ENCODE results near the gene QKI.

Gene QKI

GRCh38 chr6:163439997-163440396 is 25.5 kb downstream of the QKI start (continued):
- TF ChIP-seq ZBTB44 (tag by site-specific recombination; IDR thresholded peaks at IDR 0.05) (no peak), SP3 (tag by site-specific recombination; IDR thresholded peaks at IDR 0.05) (no peak), ZNF292 (tag by site-specific recombination; IDR thresholded peaks at IDR 0.05; ENCODE audit: borderline replicate concordance, low read depth) (no peak), ZNF354C (tag by site-specific recombination; IDR thresholded peaks at IDR 0.05; ENCODE audit: borderline replicate concordance, low read depth) (no peak), MYNN (tag by site-specific recombination; IDR thresholded peaks at IDR 0.05; ENCODE audit: borderline replicate concordance) (no peak), GLI4 (tag by site-specific recombination; IDR thresholded peaks at IDR 0.05) (no peak), ZNF391 (tag by site-specific recombination; IDR thresholded peaks at IDR 0.05; ENCODE audit: borderline replicate concordance, low read depth) (no peak), REPIN1 (tag by site-specific recombination; IDR thresholded peaks at IDR 0.05; ENCODE audit: low read depth) (no peak)

- ChIA-PET POLR2A (no interaction called here), CTCF (no interaction called here)
- no peak for TF ChIP-seq ZNF18 (tag by site-specific recombination; IDR thresholded peaks at IDR 0.05)
- TF ChIP-seq ZNF132 (tag by site-specific recombination; IDR thresholded peaks at IDR 0.05; ENCODE audit: borderline replicate concordance) = no peak
- TF ChIP-seq MYNN (tag by site-specific recombination; IDR thresholded peaks at IDR 0.05; ENCODE audit: borderline replicate concordance) = no peak
- no peak for TF ChIP-seq ZNF561 (tag by site-specific recombination; IDR thresholded peaks at IDR 0.05; ENCODE audit: borderline replicate concordance)
- no peak for TF ChIP-seq REPIN1 (tag by site-specific recombination; IDR thresholded peaks at IDR 0.05; ENCODE audit: low read depth)
- TF ChIP-seq ZBTB21 (tag by site-specific recombination; IDR thresholded peaks at IDR 0.05) = no peak
- TF ChIP-seq ZNF335 (tag by site-specific recombination; conservative IDR thresholded peaks at IDR 0.05) = no peak
- no peak for TF ChIP-seq ZNF677 (tag by site-specific recombination; IDR thresholded peaks at IDR 0.05)
- no peak for TF ChIP-seq ZNF280C (tag by site-specific recombination; IDR thresholded peaks at IDR 0.05)
- no peak for TF ChIP-seq ZNF302 (tag by site-specific recombination; IDR thresholded peaks at IDR 0.05; ENCODE audit: low read depth)
- TF ChIP-seq ZNF426 (tag by site-specific recombination; IDR thresholded peaks at IDR 0.05) = no peak
Observed at GRCh38 chr6:163442336-163442735, 27.8 kb downstream of the QKI start.

GRCh38 chr6:163444077-163444476 is 29.6 kb downstream of the QKI start:
- no peak overlapping the region for H3K27ac ChIP-seq (ENCODE audit: extremely low read depth, low read depth, low read length)
- ChIA-PET POLR2A (no interaction called here), CTCF (interaction anchor here (1.7 kb wide), 1 partner anchor 16 kb away, joined by 5 read pairs; no protein-coding TSS in a partner anchor)
- no peak overlapping the region for H3K4me3 ChIP-seq (ENCODE audit: low read depth, low read length)
- TF ChIP-seq ZNF558 (tag by site-specific recombination; IDR thresholded peaks at IDR 0.05) = no peak
- no peak for TF ChIP-seq ZNF76 (tag by site-specific recombination; IDR thresholded peaks at IDR 0.05; ENCODE audit: borderline replicate concordance, low read depth)
- no peak for TF ChIP-seq ZNF18 (tag by site-specific recombination; IDR thresholded peaks at IDR 0.05)
- TF ChIP-seq BCL11B (tag by site-specific recombination; IDR thresholded peaks at IDR 0.05; ENCODE audit: low read depth) = no peak
- no peaks in the 10 kb centered on the region for H3K36me3 ChIP-seq (ENCODE audit: control insufficient read depth in 2 of 2, insufficient read depth in 1 of 2, low read length in 2 of 2)
- H3K4me1 ChIP-seq (ENCODE audit: control insufficient read depth, insufficient read depth, low read length) = peaks cover under 1% of the 10 kb centered on the region
- H3K9me3 ChIP-seq (ENCODE audit: control insufficient read depth, insufficient read depth, low read depth, low read length) = no peaks in the 10 kb centered on the region

More at GRCh38 chr6:163442336-163442735, 27.8 kb downstream of the QKI start:
- H3K4me3 ChIP-seq (ENCODE audit: low read depth, low read length) = no peak overlapping the region
- H3K4me1 ChIP-seq (ENCODE audit: control insufficient read depth, insufficient read depth, low read length) = peaks cover 16% of the 10 kb centered on the region
- H3K27ac ChIP-seq (ENCODE audit: extremely low read depth, low read depth, low read length) = no peak overlapping the region
- H3K36me3 ChIP-seq (ENCODE audit: control insufficient read depth in 2 of 2, insufficient read depth in 1 of 2, low read length in 2 of 2) = no peaks in the 10 kb centered on the region
- no peaks in the 10 kb centered on the region for H3K9me3 ChIP-seq (ENCODE audit: control insufficient read depth, insufficient read depth, low read depth, low read length)

All from HEK293 (cell line).